ENCODE results near the gene SLC66A2. TPM values are rescaled to one million over a fixed set of nuclear protein-coding genes. Genes with fewer than 3 reads are reported as not detected.

Gene SLC66A2
- total RNA-seq, 2 experiments from 2014 or later = 44.5 to 44.8 TPM

GRCh38 chr18:79861687-79862086, 89.8 kb downstream of the SLC66A2 start:
- Mint-ChIP-seq H3K9me3 (peaks cover 6% of the 10 kb centered on the region), H3K36me3 (ENCODE audit: low read depth) (no peaks in the 10 kb centered on the region), H3K4me1 (ENCODE audit: low read depth) (peaks cover 7% of the 10 kb centered on the region), H3K4me3 (no peak overlapping the region), H3K27ac (no peak overlapping the region), H3K27me3 (peaks cover 8% of the 10 kb centered on the region)
- intact Hi-C loops (cut with DNase I, micrococcal nuclease) = no loop called here
- Histone ChIP-seq H3K27ac (ENCODE audit: low read depth in 1 of 2, low read length in 2 of 2) (no peak overlapping the region), H3K36me3 (ENCODE audit: insufficient read depth, low read length) (no peaks in the 10 kb centered on the region), H3K4me3 (ENCODE audit: low read length) (no peak overlapping the region), H3K9me3 (ENCODE audit: control insufficient read depth in 1 of 2, insufficient read depth in 1 of 2, low read length in 2 of 2) (peaks cover 14 to 21% of the 10 kb centered on the region in 2 experiments), H3K27me3 (ENCODE audit: control insufficient read depth in 1 of 2, insufficient read depth in 2 of 2, low read length in 2 of 2) (no peaks in the 10 kb centered on the region), H3K4me1 (ENCODE audit: insufficient read depth, low read length) (peaks cover 1% of the 10 kb centered on the region)
- ATAC-seq (ENCODE audit: poor library complexity) (no peak), DNase-seq (no peak)
- ChIA-PET POLR2A (no interaction called here), CTCF (no interaction called here)
- no peak for TF ChIP-seq CTCF (IDR thresholded peaks at IDR 0.05)

GRCh38 chr18:79859314-79859713, 92.1 kb downstream of the SLC66A2 start:
- H3K27ac ChIP-seq (ENCODE audit: low read depth in 1 of 2, low read length in 2 of 2) = no peak overlapping the region
- peaks cover 7% of the 10 kb centered on the region for H3K4me1 Mint-ChIP-seq (ENCODE audit: low read depth)
- no peaks in the 10 kb centered on the region for H3K36me3 ChIP-seq (ENCODE audit: insufficient read depth, low read length)
- DNase-seq (no peak), ATAC-seq (ENCODE audit: poor library complexity) (no peak)
- TF ChIP-seq CTCF (IDR thresholded peaks at IDR 0.05) = no peak
- no peak overlapping the region for H3K27ac Mint-ChIP-seq
- H3K4me3 Mint-ChIP-seq = no peak overlapping the region
- H3K36me3 Mint-ChIP-seq (ENCODE audit: low read depth) = no peaks in the 10 kb centered on the region
- H3K4me1 ChIP-seq (ENCODE audit: insufficient read depth, low read length) = peaks cover 5% of the 10 kb centered on the region
- H3K9me3 Mint-ChIP-seq = peaks cover 6% of the 10 kb centered on the region
- ChIA-PET POLR2A (no interaction called here), CTCF (no interaction called here)
- H3K4me3 ChIP-seq (ENCODE audit: low read length) = no peak overlapping the region
- peaks cover 14 to 19% of the 10 kb centered on the region in 2 experiments for H3K9me3 ChIP-seq (ENCODE audit: control insufficient read depth in 1 of 2, insufficient read depth in 1 of 2, low read length in 2 of 2)
- intact Hi-C loops (cut with DNase I, micrococcal nuclease) = no loop called here
- H3K27me3 ChIP-seq (ENCODE audit: control insufficient read depth in 1 of 2, insufficient read depth in 2 of 2, low read length in 2 of 2) = no peaks in the 10 kb centered on the region
- H3K27me3 Mint-ChIP-seq = peaks cover 13% of the 10 kb centered on the region

- Mint-ChIP-seq H3K4me1 (ENCODE audit: low read depth) (peaks cover 7% of the 10 kb centered on the region), H3K9me3 (peaks cover 6% of the 10 kb centered on the region), H3K27me3 (peaks cover 17% of the 10 kb centered on the region), H3K27ac (no peak overlapping the region), H3K4me3 (no peak overlapping the region), H3K36me3 (ENCODE audit: low read depth) (no peaks in the 10 kb centered on the region)
- CTCF ChIA-PET = no interaction called here
- no peak for TF ChIP-seq CTCF (IDR thresholded peaks at IDR 0.05)
- Histone ChIP-seq H3K27me3 (ENCODE audit: control insufficient read depth in 1 of 2, insufficient read depth in 2 of 2, low read length in 2 of 2) (no peaks in the 10 kb centered on the region), H3K9me3 (ENCODE audit: control insufficient read depth in 1 of 2, insufficient read depth in 1 of 2, low read length in 2 of 2) (peaks cover 9 to 15% of the 10 kb centered on the region in 2 experiments), H3K4me1 (ENCODE audit: insufficient read depth, low read length) (peaks cover 5% of the 10 kb centered on the region), H3K36me3 (ENCODE audit: insufficient read depth, low read length) (no peaks in the 10 kb centered on the region), H3K27ac (ENCODE audit: low read depth in 1 of 2, low read length in 2 of 2) (no peak overlapping the region), H3K4me3 (ENCODE audit: low read length) (no peak overlapping the region)
- DNase-seq (peak in 1 of 14 experiments; percentile 15), ATAC-seq (ENCODE audit: poor library complexity) (no peak)
- POLR2A ChIA-PET = no interaction called here
- intact Hi-C loops (cut with DNase I, micrococcal nuclease) = no loop called here
These were observed 94.3 kb downstream of the SLC66A2 start for GRCh38 chr18:79857082-79857671.

Data from CD4-positive, alpha-beta T cell (primary cell).